ENCODE data around the gene PSEN1. TPM values are rescaled to one million over a fixed set of nuclear protein-coding genes. Genes with fewer than 3 reads are reported as not detected.

Gene PSEN1
- total RNA-seq, 1 experiment from 2014 or later = 41.4 TPM

DNA sequence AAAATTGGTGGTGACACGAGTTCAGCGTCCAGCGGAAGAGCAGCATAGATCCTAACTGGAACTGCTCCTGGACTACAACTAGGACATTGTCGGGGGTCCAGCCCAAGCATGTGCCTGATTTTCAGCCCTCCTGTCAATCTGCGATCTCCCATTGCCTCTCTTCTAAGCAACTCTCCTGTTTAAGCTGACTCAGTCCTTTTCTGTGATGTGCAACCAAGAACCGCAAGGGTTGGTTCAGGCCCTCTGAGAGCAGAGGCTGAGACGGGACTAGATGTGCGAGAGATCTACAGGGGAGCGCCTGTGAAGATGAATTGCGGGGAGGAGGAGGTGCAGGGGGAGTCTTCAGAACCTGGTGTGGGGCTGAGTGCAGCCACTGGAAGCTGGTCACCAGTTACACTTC is 97.3 kb downstream of the PSEN1 start:
- ATAC-seq = no peak
- CTCF ChIA-PET = no interaction called here
- Histone ChIP-seq H4K20me1 (ENCODE audit: low read length) (no peaks in the 10 kb centered on the region), H3K9me3 (ENCODE audit: low read length) (no peaks in the 10 kb centered on the region), H3K9me2 (replicated peaks; ENCODE audit: low read length) (no peaks in the 10 kb centered on the region), H3K9ac (ENCODE audit: low read length) (no peak overlapping the region), H3F3A (ENCODE audit: low read length, unreplicated experiment) (no peaks in the 10 kb centered on the region), H3K36me3 (ENCODE audit: low read depth, low read length) (no peaks in the 10 kb centered on the region), H3K4me2 (ENCODE audit: low read length) (no peak overlapping the region), H3K79me2 (ENCODE audit: low read length) (no peaks in the 10 kb centered on the region), H3K27me3 (ENCODE audit: low read length) (peaks cover 43% of the 10 kb centered on the region), H3K4me1 (ENCODE audit: insufficient read depth, low read length) (peaks cover 24% of the 10 kb centered on the region), H3K4me3 (ENCODE audit: low read length) (no peak overlapping the region), H3K27ac (ENCODE audit: low read length) (no peak overlapping the region), H2AFZ (ENCODE audit: low read length) (no peak overlapping the region)
- intact Hi-C loops (cut with micrococcal nuclease) = no loop called here
- POLR2A ChIA-PET (ENCODE audit: unreplicated experiment) = interaction anchor here (0.8 kb wide), 1 partner anchor 97 kb away, joined by 11 read pairs; the partner anchor contains the start of gene PSEN1
- BruUV-seq (replicated peaks) = no TSS peak
- no peak for DNase-seq
- TF ChIP-seq EZH2 (IDR thresholded peaks at IDR 0.05; ENCODE audit: low read length, unreplicated experiment) = no peak
- TF ChIP-seq, protein P1, sequence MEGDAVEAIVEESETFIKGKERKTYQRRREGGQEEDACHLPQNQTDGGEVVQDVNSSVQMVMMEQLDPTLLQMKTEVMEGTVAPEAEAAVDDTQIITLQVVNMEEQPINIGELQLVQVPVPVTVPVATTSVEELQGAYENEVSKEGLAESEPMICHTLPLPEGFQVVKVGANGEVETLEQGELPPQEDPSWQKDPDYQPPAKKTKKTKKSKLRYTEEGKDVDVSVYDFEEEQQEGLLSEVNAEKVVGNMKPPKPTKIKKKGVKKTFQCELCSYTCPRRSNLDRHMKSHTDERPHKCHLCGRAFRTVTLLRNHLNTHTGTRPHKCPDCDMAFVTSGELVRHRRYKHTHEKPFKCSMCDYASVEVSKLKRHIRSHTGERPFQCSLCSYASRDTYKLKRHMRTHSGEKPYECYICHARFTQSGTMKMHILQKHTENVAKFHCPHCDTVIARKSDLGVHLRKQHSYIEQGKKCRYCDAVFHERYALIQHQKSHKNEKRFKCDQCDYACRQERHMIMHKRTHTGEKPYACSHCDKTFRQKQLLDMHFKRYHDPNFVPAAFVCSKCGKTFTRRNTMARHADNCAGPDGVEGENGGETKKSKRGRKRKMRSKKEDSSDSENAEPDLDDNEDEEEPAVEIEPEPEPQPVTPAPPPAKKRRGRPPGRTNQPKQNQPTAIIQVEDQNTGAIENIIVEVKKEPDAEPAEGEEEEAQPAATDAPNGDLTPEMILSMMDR (conservative IDR thresholded peaks at IDR 0.05; ENCODE audit: low read depth, low read length) = no peak
- TF ChIP-seq EZH2phosphoT487 (IDR thresholded peaks at IDR 0.05; ENCODE audit: borderline replicate concordance, low read length) = no peak

- CTCF ChIA-PET = no interaction called here
- POLR2A ChIA-PET (ENCODE audit: unreplicated experiment) = no interaction called here
- H3K9ac ChIP-seq (ENCODE audit: low read length) = no peak overlapping the region
Observed at GRCh38 chr14:73234029-73234428, 97.7 kb downstream of the PSEN1 start.

More at GRCh38 chr14:73234029-73234428, 97.7 kb downstream of the PSEN1 start:
- no TSS peak for BruUV-seq (replicated peaks)
- Histone ChIP-seq H2AFZ (ENCODE audit: low read length) (no peak overlapping the region), H3K9me3 (ENCODE audit: low read length) (no peaks in the 10 kb centered on the region), H3K4me3 (ENCODE audit: low read length) (no peak overlapping the region), H3K36me3 (ENCODE audit: low read depth, low read length) (no peaks in the 10 kb centered on the region), H3K9me2 (replicated peaks; ENCODE audit: low read length) (no peaks in the 10 kb centered on the region), H3K27me3 (ENCODE audit: low read length) (peaks cover 45% of the 10 kb centered on the region), H3K4me2 (ENCODE audit: low read length) (no peak overlapping the region), H3K79me2 (ENCODE audit: low read length) (no peaks in the 10 kb centered on the region), H4K20me1 (ENCODE audit: low read length) (peaks cover 3% of the 10 kb centered on the region; the same call in 1 of the 2 replicates), H3K27ac (ENCODE audit: low read length) (no peak overlapping the region), H3K4me1 (ENCODE audit: insufficient read depth, low read length) (peaks cover 24% of the 10 kb centered on the region), H3F3A (ENCODE audit: low read length, unreplicated experiment) (no peaks in the 10 kb centered on the region)
- TF ChIP-seq EZH2phosphoT487 (IDR thresholded peaks at IDR 0.05; ENCODE audit: borderline replicate concordance, low read length) (no peak), EZH2 (IDR thresholded peaks at IDR 0.05; ENCODE audit: low read length, unreplicated experiment) (no peak)
- TF ChIP-seq, protein P1 (conservative IDR thresholded peaks at IDR 0.05; ENCODE audit: low read depth, low read length) = no peak
- ATAC-seq (no peak), DNase-seq (no peak)
- intact Hi-C loops (cut with micrococcal nuclease) = no loop called here

All from PC-3 (cell line).